Measurements from ENCODE around the gene STK32C.

The STK32C gene

GRCh38 chr10:132178046-132178445 is 129.7 kb downstream of the STK32C start:
- DNase-seq = no peak

DNA sequence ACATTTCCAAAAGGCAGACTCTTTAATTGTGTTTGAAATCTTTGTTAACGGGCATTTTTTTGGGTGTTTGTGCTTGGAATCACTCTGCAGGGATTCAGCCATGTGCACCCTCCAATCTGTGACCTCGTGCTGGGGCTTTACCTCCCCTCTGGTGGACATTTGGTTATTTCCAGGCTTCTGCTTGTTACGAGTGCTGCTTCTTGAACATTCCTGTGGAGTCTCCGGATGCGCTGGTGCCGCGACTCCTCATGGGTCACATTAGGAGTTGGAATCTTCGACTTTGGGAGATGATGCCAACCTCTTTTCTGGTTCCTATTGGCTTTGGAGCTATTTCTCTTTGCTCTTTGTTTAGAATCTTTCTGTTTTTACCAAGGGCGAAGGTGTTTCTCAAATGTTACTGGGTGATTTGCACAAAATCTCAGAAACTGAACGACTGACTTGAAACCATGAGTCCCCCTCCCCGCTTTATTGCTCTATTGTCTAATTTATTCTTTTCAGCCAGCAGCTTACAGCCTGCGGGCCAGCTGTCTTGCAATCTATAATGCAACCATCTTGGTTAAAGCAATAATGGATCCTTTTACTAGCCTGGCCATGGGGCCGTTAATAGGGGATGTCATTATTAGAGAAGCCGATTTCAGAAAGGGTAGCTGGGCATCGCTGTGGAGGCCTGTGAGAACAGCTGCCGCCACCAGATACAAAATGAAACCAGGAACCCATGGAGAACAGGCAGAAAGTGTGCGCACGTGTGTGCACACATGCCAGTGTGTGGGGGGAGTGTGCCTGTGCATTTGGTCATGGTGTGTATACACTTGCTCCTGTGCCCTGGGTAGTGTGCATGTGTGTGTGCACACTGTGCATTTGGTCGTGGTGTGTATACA is 130.9 kb downstream of the STK32C start:
- no peak for DNase-seq

DNA sequence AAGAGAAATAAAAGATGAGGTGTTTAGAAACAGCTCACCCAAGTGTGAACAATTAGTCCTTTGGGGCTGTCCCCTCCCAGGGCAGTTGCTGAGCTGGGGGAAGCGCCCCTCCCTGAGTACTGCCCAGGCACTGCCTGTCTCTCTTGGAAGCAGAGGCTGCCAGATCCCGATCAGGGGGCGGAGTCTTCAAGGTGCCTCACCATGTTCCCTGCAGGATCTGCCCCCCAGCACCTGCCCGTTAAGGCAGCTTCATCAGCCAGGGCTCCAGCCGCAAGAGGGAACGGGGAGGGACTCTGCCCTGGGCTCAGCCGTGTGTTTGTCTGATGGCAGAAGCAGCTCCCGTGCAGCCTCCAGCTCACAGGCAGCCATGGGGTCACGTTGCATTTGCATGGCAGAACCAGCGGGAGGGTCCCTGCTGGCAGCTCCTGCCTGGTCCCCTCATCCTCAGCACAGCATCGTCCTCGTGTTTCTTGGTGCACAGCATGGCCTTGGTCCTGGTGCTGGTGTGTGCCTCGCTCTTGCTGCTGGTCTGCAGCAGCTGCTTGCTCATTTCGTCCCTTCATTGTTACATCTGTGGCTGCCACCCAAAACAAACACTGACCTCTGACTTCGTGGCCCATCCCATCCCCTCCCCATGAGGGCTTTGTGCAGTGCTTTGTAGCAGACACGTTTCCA is 131.7 kb downstream of the STK32C start:
- peak; percentile 20 for DNase-seq

- DNase-seq = no peak
Measured at GRCh38 chr10:132175408-132175807, 132.3 kb downstream of the STK32C start.

GRCh38 chr10:132174237-132174636 is 133.5 kb downstream of the STK32C start:
- no peak for DNase-seq

GRCh38 chr10:132173185-132173584 is 134.6 kb downstream of the STK32C start:
- no peak for DNase-seq

GRCh38 chr10:132172091-132173066 is 135.4 kb downstream of the STK32C start:
- DNase-seq = no peak

DNA sequence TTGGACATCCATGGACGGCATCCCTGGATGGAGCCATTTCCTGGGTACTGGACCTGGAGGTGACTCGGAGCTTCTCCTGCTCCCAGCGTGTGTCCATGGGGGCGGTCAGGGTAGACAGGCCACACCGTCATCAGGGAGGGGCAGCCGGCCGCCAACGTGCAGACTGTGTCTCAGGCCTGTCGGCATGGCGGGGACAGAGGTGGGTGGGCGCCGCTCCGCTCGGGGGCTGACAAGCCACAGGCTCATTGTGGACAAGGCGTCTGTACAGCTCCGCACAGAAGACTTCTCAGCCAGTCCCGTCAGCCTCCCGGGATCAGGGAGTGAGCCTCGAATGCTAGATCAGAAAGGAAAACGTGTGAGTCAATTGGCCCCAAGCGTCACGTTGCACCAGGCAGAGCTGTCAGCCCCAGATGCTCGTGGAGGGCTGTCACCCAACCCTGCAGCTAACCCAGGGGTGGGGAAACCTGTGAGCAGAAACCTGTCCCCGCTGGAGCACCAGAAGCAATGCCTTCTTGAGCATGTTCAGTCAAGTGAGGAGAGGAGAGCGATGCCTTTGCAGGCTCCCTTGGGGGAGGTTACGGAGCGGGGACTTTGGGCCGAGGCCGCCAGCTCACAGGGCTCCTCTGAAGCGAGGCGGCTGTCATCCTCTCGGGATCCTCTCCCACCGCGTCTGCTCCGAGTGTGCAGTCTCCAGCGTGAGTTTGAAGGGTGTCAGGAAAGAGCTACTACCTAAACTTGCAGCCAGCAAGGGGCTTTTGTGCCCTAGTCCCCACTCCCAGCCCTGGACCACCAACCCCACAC is 137.0 kb downstream of the STK32C start:
- no peak for DNase-seq

DNA sequence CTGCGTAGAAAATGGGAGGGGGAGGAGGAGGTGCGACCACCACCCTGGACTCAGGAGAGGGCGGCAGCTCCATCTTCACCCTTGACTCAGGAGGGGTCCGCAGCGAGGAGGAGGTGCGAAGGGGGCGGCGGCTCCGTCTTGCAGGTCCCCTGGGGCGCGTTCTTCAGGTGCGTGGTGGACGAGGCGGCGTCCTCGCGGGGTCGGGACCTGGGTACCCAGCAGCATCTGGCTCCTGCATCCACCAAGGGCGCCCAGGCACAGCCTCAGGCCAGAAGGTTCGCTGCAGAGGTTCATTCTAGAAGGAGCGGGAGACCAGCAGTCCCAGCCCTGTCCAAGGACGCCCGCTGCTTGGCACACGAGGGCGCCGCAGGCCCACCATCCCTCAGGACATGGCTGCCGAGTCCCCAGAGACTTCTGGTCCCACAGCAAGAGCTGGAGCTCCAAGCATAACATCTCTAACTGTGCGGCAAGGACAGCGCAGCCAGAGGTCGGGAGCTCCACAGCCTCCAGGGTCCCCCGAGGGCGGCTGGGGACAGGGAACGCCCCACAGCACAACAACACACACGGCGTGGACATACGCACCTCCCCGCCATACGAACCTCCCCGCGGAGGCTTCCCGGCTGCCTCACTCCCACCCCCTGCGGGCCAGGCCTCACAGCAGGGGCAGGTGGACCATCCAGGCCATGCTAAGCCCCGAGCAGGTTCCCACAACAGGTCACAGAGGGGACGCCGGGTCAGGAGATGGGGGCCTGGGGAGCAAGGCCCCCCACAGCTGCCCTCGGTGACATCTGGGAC is 137.8 kb downstream of the STK32C start:
- DNase-seq = no peak

GRCh38 chr10:132169031-132169765 is 138.6 kb downstream of the STK32C start:
- DNase-seq = no peak

DNA sequence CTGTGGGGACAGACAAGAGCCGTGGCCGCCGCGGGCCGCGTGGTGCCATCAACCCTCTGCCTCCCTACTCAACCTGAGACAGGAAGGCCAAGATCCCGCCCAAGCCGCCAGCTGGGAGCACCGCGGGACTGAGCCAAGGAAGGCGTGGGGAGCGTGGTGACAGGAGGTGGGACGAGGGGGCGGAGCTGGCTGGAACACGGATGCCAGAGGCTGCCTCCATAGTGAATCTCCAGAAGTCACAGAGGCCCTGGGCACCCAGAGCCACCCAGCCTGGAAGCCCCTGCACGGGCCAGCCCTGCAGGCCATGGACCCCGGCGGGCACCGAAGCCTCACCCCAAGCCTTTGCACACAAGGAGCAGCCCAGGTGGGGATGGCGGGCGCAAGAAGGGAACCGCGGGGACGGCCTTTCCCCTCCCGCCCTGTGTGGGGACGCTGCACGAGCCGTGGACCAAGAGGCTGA is 139.1 kb downstream of the STK32C start:
- no peak for DNase-seq

- DNase-seq = no peak
Measured at GRCh38 chr10:132167976-132168375, 139.8 kb downstream of the STK32C start.

- no peak for DNase-seq
Measured at GRCh38 chr10:132167041-132167674, 140.6 kb downstream of the STK32C start.

DNA sequence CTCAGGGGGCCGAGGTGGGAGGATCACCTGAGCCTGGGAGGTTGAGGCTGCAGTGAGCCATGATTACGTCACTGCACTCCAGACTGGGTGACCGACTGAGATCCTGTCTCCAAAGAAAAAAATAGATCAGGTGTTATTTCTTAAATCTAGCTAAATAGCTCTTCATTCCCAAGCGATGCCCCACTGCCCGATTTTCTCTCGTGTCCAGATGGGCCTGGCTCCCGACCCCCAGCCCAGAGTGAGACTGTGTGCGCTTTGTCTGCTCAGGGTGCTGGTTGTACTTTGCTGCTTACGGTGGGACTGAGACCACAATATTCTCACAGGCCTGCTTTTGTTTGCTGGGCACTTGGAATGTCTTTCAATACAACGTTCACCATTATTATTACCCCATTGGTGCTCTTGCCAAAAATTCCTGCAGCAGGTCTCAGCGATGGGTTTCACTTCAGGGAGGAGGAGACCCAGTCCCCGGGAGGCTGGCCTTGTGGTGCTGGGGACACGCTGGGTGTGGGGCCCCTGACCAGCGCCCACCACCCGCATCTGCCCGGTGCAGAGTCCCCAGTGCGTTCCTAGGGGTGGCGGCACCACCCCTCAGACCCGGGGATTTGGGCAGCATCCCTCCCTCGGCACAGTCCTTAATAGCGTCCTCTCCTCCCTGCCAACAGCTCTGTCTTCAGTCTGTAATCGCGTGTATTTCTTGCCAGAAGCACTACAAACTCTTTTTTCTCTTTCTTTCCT is 141.4 kb downstream of the STK32C start:
- no peak for DNase-seq

GRCh38 chr10:132165416-132165980 is 142.3 kb downstream of the STK32C start:
- no peak for DNase-seq

- DNase-seq = no peak
Measured at GRCh38 chr10:132164761-132165278, 142.9 kb downstream of the STK32C start.

- DNase-seq = no peak
Measured at GRCh38 chr10:132163826-132164515, 143.8 kb downstream of the STK32C start.

- peak; percentile 45 for DNase-seq
Measured at GRCh38 chr10:132163278-132163765, 144.4 kb downstream of the STK32C start.
